Neuron (in vitro differentiated cells): Measurements from ENCODE around the gene MESP1.
A peak's percentile ranks its signal among the peaks of the same experiment; 100 is the strongest.
"Not testable (repeated sequence)": the region's sequence is repeated elsewhere in the genome, so short reads cannot be mapped to it uniquely, and the experiment has no call there.

Experiments
- H2AFZ ChIP-seq: one replicate; pipeline ENCODE4 v1.6.1; 2013; ENCODE audit warnings: low read depth, mild to moderate bottlenecking, inconsistent platforms, low read length, moderate library complexity
- H3K27me3 ChIP-seq: one replicate; pipeline ENCODE4 v1.6.1; 2013; ENCODE audit warnings: low read length; ENCODE audit not compliant: insufficient read depth
- H3K36me3 ChIP-seq: one replicate; pipeline ENCODE4 v1.6.1; 2013; ENCODE audit warnings: low read length; ENCODE audit not compliant: insufficient read depth
- H3K4me1 ChIP-seq: one replicate; pipeline ENCODE4 v1.6.1; 2013; ENCODE audit warnings: low read length; ENCODE audit not compliant: insufficient read depth
- H3K4me3 ChIP-seq: 2 replicates; pipeline ENCODE4 v1.5.1; 2013; ENCODE audit warnings: mild to moderate bottlenecking, low read length, moderate library complexity
- H3K9me3 ChIP-seq: one replicate; pipeline ENCODE4 v1.6.1; 2013; ENCODE audit warnings: low read length

The MESP1 gene

DNA sequence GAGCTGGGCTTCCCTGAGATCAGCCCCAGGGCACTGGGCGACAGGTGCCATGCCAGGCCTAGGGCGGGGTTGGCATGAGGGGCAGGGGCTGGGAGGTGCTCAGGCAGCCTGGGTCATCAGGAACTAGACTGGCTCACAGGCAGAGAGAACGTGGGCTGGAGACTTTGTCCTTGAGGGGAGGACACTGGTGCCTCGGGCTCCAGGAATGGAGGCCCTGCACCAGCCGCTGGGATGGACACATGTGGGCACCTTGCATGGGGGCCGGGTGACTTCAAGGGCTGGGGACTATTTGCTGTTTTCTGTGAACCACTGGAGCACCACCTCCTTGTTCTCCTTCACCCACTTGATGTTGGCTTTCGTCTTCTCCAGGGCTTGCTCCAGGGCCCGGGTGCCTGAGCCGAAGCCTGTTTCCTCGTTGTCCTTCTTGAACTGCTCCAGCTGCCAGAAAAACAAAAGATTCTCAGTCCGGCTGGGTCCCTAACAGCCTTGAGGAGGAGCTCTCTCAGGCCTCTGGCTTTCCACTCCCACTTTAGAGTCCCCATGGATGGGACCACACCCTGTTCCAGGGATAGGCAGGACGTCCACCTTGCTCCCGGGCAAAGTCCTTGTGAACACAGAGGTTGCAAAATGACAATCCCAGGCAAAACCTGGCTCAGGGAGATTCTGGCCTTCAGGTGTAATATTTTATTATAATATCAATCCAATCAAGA, 34.2 kb upstream of the MESP1 start:
- no peaks in the 10 kb centered on the region for H3K36me3 ChIP-seq
- H3K4me3 ChIP-seq, result no peak overlapping the region
- peaks cover 6% of the 10 kb centered on the region for H3K9me3 ChIP-seq
- no peaks in the 10 kb centered on the region for H3K4me1 ChIP-seq
- no peak overlapping the region for H2AFZ ChIP-seq
- no peaks in the 10 kb centered on the region for H3K27me3 ChIP-seq

DNA sequence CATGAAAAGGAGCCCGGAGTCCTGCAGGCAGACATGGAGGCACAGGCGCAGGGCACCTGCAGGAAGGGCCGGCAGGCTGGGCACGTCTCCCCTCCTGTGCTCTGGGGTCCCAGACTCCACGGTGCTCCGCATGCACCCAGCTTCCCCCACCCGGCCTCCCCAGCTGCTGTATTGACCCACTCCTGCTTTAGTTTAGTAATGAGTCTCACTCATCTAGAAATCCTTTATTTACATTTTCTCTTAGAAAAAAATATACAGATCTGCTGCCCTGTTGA, 33.6 kb upstream of the MESP1 start:
- Histone ChIP-seq H3K4me3 (no peak overlapping the region), H3K36me3 (no peaks in the 10 kb centered on the region), H2AFZ (no peak overlapping the region), H3K27me3 (no peaks in the 10 kb centered on the region), H3K4me1 (no peaks in the 10 kb centered on the region), H3K9me3 (peaks cover 6% of the 10 kb centered on the region)

GRCh38 chr15:89783861-89784685, 33.0 kb upstream of the MESP1 start:
- Histone ChIP-seq H3K4me3 (no peak overlapping the region), H3K27me3 (no peaks in the 10 kb centered on the region), H3K36me3 (no peaks in the 10 kb centered on the region), H3K4me1 (no peaks in the 10 kb centered on the region), H2AFZ (no peak overlapping the region), H3K9me3 (peaks cover 6% of the 10 kb centered on the region)

DNA sequence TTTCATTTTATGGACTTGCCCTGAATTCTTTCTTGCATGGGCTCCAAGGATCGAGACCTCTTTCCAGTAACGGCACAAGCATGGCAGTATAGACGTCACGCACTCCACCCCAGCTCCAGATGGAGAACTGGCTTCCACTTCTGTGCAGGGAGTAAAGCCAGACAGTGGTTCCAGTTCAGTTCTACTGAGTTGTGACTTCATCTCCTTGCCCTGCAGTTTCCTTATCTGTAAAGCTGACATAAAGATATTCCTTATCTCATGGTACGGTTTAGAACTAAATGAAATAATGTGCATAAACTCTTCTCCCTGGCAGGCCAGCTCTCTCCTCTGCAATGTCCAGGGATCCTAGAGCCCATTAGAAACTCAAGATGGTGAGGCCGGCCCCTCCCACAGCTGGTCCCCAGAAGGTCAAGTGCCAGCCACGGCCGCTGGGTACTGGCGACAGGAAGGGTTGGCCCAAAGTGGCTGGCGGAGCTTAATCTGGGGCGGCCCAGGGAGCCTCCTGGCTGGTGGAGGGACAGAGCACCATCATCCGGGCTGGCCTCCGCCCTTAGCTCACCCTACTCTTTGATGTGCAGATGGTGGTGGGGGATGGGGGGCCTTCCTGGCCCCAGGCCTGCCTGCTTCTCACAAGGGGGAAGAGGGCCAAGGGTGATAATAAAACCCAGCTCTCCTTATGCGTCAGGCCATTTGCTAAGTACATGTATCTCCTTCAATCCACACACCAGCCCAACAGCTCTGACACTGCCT, 32.2 kb upstream of the MESP1 start:
- H3K4me1 ChIP-seq, result no peaks in the 10 kb centered on the region
- H2AFZ ChIP-seq, result no peak overlapping the region
- peaks cover 4% of the 10 kb centered on the region for H3K27me3 ChIP-seq
- H3K9me3 ChIP-seq, result peaks cover 6% of the 10 kb centered on the region
- no peaks in the 10 kb centered on the region for H3K36me3 ChIP-seq
- H3K4me3 ChIP-seq, result no peak overlapping the region

GRCh38 chr15:89782619-89782950, 31.5 kb upstream of the MESP1 start:
- not testable (repeated sequence) for H3K27me3 ChIP-seq, H3K4me3 ChIP-seq, H3K9me3 ChIP-seq, H3K36me3 ChIP-seq, H2AFZ ChIP-seq, H3K4me1 ChIP-seq

GRCh38 chr15:89781891-89782618, 31.0 kb upstream of the MESP1 start:
- no peaks in the 10 kb centered on the region for H3K36me3 ChIP-seq
- H3K27me3 ChIP-seq, result peaks cover 7% of the 10 kb centered on the region
- no peak overlapping the region for H2AFZ ChIP-seq
- no peaks in the 10 kb centered on the region for H3K4me1 ChIP-seq
- H3K9me3 ChIP-seq, result no peaks in the 10 kb centered on the region
- no peak overlapping the region for H3K4me3 ChIP-seq

- no peak overlapping the region for H3K4me3 ChIP-seq
- peaks cover 7% of the 10 kb centered on the region for H3K27me3 ChIP-seq
- H3K9me3 ChIP-seq, result no peaks in the 10 kb centered on the region
- no peak overlapping the region for H2AFZ ChIP-seq
- no peaks in the 10 kb centered on the region for H3K4me1 ChIP-seq
- H3K36me3 ChIP-seq, result no peaks in the 10 kb centered on the region
These were observed 30.0 kb upstream of the MESP1 start for GRCh38 chr15:89781055-89781454.

DNA sequence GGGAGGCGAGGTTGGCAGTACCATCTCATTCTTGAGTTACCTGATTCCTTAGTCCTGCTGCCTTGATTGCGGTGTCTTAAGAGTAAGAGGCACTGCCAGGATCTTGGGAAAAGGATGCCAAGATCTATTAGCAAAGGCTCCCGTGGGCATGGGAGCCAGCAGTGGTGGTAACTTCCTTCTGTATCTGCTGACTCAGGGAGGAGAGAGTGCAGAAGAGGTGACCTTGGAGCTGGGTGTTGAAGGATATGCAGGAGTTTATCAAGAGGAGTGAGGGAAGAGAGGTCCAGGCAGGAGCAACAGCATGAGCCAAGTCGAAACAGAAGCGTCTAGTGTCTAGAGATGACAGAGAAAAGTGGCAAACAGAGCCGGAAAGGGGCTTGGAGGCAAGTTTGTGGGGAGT, 29.6 kb upstream of the MESP1 start:
- H2AFZ ChIP-seq, result no peak overlapping the region
- H3K27me3 ChIP-seq, result peaks cover 7% of the 10 kb centered on the region
- H3K4me3 ChIP-seq, result no peak overlapping the region
- H3K4me1 ChIP-seq, result no peaks in the 10 kb centered on the region
- no peaks in the 10 kb centered on the region for H3K9me3 ChIP-seq
- no peaks in the 10 kb centered on the region for H3K36me3 ChIP-seq

DNA sequence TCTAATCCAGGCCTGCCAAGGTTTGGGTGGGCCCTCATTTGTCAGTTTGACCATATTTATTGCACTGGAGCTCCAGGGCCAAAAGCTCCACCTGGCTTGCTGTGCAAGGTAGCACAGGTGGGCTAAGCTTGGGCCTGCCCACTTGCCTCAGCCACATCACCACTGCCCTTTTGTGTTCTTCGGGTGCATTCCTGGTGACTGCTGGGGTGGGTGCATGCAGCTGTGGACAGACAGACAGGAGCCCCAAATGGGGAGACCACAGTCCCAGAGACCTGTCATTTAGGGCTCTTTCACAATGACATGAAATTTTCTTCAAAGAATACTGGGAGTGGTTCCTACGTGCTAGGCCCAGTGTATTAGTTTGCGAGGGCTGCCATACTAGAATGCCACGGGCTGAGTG, 27.8 kb upstream of the MESP1 start:
- H3K9me3 ChIP-seq, result no peaks in the 10 kb centered on the region
- H3K4me1 ChIP-seq, result no peaks in the 10 kb centered on the region
- H3K27me3 ChIP-seq, result peaks cover 7% of the 10 kb centered on the region
- no peaks in the 10 kb centered on the region for H3K36me3 ChIP-seq
- H3K4me3 ChIP-seq, result no peak overlapping the region
- no peak overlapping the region for H2AFZ ChIP-seq

DNA sequence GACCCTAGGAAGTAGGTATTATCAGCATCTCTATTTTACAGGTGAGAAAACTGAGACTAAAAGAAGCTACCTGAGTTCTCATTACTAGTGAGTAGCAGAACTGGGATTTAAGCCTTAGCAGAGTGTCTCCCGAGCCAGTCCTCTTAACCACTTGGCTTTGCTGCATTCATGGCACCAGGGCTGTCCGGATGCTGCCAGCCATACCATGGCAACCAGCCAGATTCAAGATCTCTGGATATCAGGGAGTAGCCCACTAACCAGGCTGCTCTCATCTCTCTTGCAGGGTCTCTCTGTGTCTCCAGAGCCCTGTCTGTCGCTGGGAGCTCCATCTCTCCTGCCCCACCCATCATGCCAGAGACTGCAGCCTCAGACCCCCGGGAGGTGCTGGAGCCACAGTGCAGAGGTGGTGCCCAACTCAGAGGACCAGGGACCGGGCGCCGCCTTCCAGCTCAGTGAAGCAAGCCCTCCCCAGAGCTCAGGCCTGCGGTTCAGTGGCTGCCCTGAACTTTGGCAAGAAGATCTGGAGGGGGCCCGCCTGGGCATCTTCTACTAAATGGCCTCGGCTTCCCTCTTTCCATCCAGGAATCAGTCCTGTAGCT, 26.8 kb upstream of the MESP1 start:
- Histone ChIP-seq H3K27me3 (peaks cover 7% of the 10 kb centered on the region), H3K4me3 (no peak overlapping the region), H3K36me3 (no peaks in the 10 kb centered on the region), H3K9me3 (no peaks in the 10 kb centered on the region), H3K4me1 (no peaks in the 10 kb centered on the region), H2AFZ (no peak overlapping the region)

DNA sequence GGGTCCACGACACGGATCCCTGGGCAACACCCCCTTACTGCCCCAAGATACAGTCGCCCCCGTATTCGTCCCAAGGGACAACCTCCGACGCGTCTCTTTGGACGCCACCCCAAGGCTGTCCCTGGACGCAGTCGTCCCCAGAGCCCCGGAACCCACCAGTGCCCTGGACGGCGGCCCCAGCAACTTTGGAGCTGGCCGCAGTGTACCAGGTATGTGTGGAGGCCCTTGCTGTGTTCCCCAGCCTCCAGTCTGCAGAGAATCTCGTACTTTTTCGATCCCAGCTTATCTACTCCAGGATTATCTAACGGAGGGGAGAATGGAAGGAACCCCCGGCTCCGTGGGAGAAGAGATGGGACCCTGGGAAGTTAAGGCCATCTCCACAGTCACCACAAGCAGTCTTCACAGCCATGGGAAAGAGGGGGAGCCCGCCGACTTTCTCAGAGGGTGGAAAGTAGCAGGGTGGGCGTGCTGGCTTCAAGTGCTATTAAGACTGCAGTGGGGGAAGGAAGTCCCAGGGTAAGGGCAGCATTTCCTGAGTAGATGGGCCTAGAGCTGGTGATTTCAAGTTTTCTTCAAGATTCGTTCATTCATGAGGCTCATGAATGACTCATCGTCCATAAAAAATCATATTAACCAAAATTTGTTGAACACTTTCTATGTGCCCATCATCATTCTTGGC, 26.2 kb upstream of the MESP1 start:
- no peaks in the 10 kb centered on the region for H3K36me3 ChIP-seq
- H3K9me3 ChIP-seq, result no peaks in the 10 kb centered on the region
- H2AFZ ChIP-seq, result peak overlapping the region; percentile 52
- peaks cover 7% of the 10 kb centered on the region for H3K27me3 ChIP-seq
- H3K4me3 ChIP-seq, result no peak overlapping the region
- no peaks in the 10 kb centered on the region for H3K4me1 ChIP-seq

- H3K4me3 ChIP-seq, result peak within 1 kb of the TSS; percentile 19
- H3K4me1 ChIP-seq, result no peaks in the 10 kb centered on the region
- no peaks in the 10 kb centered on the region for H3K36me3 ChIP-seq
- no peaks in the 10 kb centered on the region for H3K9me3 ChIP-seq
- peak within 1 kb of the TSS; percentile 52 for H2AFZ ChIP-seq
- H3K27me3 ChIP-seq, result peaks cover 7% of the 10 kb centered on the region
These were observed 25.4 kb upstream of the MESP1 start, which contains the start of gene MESP2 for GRCh38 chr15:89776274-89777072. MESP2 (plus strand) TSS chr15:89776332; CDS start chr15:89776358, 26 bp downstream.
